ENCODE results near the gene JMJD4.

Gene JMJD4, protein sequence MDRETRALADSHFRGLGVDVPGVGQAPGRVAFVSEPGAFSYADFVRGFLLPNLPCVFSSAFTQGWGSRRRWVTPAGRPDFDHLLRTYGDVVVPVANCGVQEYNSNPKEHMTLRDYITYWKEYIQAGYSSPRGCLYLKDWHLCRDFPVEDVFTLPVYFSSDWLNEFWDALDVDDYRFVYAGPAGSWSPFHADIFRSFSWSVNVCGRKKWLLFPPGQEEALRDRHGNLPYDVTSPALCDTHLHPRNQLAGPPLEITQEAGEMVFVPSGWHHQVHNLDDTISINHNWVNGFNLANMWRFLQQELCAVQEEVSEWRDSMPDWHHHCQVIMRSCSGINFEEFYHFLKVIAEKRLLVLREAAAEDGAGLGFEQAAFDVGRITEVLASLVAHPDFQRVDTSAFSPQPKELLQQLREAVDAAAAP

DNA sequence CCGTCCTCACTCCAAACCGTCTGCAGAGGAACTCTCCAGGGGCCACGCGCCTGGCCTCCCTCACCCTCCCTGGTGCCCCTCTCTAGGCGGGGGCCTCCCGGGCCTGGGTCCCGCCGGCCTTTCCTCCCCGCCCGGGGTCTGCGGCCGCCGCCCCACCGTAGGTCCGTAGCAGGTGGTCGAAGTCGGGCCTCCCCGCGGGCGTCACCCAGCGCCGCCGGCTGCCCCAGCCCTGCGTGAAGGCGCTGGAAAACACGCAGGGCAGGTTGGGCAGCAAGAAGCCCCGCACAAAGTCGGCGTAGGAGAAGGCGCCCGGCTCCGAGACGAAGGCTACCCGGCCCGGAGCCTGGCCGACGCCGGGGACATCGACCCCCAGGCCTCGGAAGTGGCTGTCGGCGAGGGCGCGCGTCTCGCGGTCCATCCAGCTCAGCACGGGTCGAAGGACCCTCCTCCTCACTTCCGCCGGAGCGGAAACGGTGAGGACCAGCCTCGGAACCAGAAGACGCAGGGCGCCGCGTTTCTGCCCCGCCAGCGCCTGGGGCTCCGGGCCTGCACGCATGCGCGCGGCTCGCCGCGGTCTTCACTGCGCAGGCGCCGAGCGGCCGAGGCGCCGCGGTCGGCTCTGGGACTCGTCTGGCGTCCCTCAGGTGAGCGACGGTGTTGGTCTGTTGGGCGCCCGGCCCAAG lies at the start of gene JMJD4, which contains the start of gene SNAP47:
TSS of gene JMJD4 (minus strand) at position 447 of the 683 bp plus-strand sequence. CDS start at position 418, 29 bp downstream.
TSS of gene SNAP47 (plus strand) at position 580 of the 683 bp plus-strand sequence. CDS start 12,302 bp downstream, outside the sequence.
- peak; percentile 55 for DNase-seq

DNA sequence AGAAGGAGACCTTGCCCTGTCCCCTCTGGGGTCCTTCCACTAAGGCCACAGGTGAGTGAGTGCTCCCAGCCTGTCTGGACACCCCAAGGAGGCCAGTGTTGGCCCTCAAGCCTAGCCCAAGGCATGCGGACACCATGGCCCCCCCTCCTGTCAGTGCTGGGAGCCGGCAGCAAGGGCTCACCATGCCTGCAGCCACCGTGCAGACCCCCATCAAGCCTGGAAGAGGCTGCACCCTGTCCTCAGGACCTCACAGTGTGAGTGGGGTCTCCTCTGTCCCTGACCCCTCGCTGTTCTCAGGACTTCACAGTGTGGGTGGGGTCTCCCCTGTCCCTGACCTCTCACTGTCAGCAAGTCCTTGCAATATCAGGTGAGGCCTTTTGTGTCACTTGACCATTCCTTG lies 47.1 kb upstream of the JMJD4 start:
- DNase-seq, result no peak

- DNase-seq, result no peak
Observed at GRCh38 chr1:227781314-227781930, 46.3 kb upstream of the JMJD4 start.

DNA sequence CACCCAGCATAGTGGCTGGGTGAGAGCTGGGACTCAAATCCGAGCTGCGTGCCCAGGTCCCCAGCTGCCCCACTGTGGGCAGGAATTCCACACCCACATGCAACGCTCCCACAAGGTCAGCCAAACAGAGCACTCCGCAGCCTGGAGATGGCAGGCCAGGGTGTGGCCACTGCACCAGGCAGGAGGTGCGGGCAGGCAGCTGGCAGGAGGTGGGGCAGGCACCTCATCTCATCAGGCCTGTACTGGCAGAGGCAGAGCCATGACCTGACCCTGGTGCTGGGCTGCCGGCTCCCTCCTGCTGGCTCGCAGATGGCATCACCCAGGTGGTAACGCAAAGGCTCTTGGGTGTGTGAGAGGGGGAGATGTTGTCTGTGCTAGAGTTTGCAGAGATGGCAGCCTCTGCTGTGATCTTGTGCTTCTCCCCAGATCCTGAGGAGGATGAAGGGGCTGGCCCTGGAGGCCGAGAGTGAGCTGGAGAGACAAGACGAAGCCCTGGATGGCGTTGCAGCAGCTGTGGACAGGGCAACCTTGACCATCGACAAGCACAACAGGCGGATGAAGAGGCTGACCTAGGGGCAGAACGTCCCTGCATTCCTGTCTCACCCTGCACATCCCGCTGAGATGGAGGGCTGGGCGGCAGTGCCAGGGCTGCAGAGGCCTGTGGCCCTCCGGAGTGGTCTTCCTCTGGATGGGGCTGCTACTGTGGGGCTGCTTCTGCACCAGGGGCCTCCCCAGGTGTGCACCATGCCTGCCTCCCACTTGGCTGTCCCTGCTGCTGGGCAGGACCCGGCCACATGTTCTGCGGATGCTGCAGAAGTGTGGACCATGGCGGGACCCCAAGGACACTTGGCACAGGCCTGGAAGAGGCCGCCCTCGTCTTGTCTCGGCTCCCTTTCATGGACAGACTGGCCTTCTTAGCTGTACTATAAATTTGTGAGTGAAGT lies 45.3 kb upstream of the JMJD4 start:
- DNase-seq, result no peak

- no peak for DNase-seq
Observed at GRCh38 chr1:227779685-227780084, 44.6 kb upstream of the JMJD4 start.

- no peak for DNase-seq
Observed at GRCh38 chr1:227779021-227779441, 43.9 kb upstream of the JMJD4 start.

DNA sequence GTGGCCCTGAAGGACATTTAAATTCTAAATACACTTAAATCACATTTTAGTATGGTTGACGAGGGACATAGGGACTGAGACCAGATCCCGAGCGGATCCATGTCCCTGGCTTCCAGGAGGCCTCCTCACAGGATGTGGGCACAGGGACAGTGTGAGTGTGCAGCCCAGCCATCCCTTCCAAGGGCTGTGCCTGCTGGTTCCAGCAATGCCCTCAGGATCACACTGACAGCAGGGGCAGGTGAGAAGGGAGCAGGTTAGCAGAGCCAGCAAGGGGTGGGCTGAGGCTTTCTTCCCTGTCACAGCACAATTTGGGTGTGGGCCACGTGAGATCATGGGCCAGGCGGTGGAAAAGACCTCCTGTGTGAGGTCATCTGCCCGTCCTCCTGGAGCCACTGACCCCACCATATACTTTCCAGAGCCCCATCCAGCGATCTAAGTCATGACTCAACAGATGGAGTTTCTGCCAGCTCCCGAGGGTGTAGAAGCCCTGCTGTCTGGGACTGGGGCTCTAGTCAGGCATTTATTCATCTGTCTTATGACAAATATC lies 43.4 kb upstream of the JMJD4 start:
- DNase-seq, result no peak

- DNase-seq, result no peak
Observed at GRCh38 chr1:227777646-227778045, 42.5 kb upstream of the JMJD4 start.

DNA sequence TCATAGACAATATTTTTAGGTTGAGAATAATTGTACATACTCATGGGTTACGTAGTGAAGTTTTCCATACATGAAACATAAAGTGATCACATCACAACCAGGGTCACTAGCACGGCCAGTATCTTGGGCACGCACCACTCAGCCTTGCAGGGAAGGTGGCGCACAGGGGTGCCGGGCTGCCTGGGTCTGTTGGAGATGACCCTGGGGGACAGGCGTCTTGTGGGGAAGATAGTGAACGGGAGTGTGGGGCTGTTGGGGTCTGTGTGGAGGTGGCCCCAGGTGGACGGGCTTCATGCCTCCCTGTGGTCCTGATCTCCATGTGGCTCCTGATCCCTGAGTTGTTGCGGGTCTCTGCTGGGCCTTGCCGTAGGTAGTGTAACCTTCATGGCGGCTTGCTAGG lies 42.1 kb upstream of the JMJD4 start:
- no peak for DNase-seq

DNA sequence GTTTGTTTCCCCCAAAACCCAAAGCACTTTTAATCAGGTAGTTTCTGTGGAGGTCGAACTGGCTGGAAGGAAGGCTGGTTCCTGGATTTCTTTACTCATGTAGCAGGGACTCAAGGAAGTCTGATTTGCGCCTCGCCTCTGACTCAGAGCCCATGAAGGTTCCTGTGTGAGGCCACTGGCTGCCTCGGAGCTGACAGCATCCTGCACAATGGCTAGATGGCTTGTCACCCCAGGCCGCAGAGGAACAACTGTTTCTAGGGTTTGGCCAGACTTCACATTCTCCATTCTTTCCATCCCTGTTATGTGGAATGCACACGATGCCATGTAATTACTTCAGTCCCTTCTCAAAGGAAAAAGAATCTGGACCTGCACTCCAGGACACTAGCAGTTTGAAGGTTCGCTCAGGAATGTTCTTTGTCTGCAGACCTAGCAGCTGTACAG lies 41.2 kb upstream of the JMJD4 start:
- DNase-seq, result no peak

DNA sequence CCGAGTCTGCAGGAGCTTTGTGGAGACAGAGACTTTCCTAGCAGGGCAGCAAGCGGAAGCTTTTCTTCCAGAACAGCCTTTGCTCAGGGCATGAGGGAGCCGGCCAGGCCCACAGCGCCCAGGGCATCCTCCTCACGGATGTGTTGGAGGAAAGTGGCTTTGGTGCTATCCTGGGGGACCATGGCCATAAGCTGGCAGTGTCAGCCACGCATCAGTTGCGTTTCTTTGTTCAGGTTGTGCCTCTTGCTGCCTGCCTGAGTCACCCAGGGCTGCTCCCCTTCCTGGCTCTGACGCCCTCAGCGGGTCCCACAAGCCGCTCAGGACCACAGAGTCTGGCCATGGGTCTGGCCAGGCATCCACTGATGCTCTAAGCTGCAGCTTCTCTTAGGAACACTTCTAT lies 40.7 kb upstream of the JMJD4 start:
- no peak for DNase-seq

GRCh38 chr1:227774821-227775661 lies 39.9 kb upstream of the JMJD4 start:
- no peak for DNase-seq

- DNase-seq, result no peak
Observed at GRCh38 chr1:227774051-227774731, 39.1 kb upstream of the JMJD4 start.

GRCh38 chr1:227773558-227773957 lies 38.5 kb upstream of the JMJD4 start:
- DNase-seq, result no peak

GRCh38 chr1:227771771-227772170 lies 36.7 kb upstream of the JMJD4 start:
- DNase-seq, result no peak

- DNase-seq, result no peak
Observed at GRCh38 chr1:227771326-227771725, 36.2 kb upstream of the JMJD4 start.

DNA sequence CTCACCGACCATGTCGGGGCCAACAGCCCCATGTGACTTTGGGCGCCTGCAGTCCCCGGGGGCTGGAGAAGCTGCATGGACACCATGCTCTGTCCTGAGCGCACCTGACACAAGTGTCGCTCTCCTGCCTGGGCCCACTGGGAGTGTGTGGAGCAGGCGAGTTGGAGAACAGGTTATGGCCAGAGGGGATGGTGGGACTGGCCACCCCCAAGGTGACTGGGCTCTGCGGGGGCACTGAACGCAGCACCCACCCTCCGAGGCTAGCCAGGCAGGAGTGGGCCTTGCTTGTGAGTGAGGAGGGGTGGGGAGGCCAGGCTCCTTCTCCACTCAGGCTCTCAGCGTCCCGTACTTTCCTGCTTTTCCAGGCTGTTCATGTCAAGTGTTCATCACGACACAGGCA lies 35.7 kb upstream of the JMJD4 start:
- no peak for DNase-seq

DNA sequence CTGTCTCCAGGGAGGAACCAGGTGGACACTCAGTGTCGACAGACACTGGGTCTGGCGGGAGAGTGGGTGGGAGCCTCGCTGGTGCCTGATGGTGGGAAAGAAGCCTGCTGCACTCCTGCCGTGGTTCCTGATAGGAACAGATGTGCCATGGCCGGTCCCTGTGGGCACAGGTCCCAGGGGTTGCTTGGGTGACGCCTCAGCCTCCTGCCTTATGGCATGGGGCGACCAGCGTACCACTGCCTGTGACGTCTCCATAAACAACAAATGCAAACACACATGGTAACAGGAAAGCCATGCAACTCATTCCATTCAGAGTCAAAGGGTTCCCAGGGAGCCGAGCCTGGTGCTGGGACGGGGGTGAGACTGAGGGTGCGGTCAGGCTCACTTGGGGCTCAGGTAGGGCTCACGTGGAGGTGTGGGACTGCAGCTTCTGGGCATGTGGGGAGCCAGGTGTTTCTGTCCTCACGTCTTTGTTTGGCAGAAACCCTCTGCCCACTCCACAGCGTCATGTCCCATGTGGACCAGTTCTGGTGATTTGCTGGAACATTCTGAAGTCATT lies 34.9 kb upstream of the JMJD4 start:
- DNase-seq, result no peak

DNA sequence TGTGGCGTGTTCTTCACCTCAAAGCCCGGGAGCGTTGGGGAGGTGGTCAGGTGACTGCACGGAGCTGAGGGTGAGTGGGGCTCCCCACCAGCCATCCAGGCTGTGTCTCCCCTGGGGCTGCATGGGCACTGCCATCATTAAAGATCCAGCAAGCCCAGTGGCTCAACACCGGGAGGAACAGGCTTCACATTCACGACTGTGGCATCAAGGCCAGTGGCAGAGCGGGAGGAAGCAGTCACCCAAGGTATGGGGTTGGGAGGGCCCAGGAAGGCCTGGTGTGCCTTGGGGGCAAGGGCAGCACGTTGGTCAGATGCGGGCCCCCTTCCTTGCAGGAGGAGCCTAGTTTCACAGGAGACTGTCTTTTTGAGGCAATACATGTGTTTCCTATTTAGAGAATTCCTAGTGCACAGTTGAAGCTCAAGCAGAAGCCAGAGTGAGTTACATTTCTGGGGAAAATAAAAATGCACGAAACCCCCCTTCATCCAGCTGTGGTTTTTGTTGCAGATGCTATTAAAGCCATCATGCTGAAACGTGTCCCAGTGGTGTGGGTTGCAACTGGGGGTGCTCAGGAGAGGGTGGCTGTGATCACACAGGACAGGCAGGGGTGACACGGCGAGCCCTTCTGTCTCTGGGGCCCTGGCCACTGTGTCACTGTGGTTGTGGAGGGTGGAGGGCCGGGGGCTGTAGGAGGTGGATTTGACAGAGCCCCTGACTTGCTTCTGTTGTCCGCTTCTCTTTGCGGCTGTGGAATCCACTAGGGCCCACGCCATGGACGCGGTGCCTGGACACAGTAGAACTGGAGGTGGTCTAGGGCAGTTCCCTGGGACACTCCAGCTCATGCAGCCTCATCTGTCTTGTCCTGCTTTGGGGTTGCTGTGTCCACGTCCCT lies 34.2 kb upstream of the JMJD4 start:
- no peak for DNase-seq

All from NCI-H1417 treated with DMSO at 0.1 percent for 48 hours (cell line).